ENCODE measurements around the gene VWA5B1. TPM values are rescaled to one million over a fixed set of nuclear protein-coding genes. Genes with fewer than 3 reads are reported as not detected.

Gene VWA5B1
- total RNA-seq, 1 donor from 2014 or later, result not detected

GRCh38 chr1:20376880-20377494, 86.3 kb downstream of the VWA5B1 start:
- TF ChIP-seq CTCF (IDR thresholded peaks at IDR 0.05), result peak; percentile 81
- H3K27ac Mint-ChIP-seq (ENCODE audit: unreplicated experiment), result no peak overlapping the region
- no peaks in the 10 kb centered on the region for H3K36me3 Mint-ChIP-seq (ENCODE audit: low read depth)
- no peaks in the 10 kb centered on the region for H3K9me3 Mint-ChIP-seq (ENCODE audit: low read depth)
- peaks cover 57% of the 10 kb centered on the region for H3K27me3 Mint-ChIP-seq (ENCODE audit: low read depth)
- DNase-seq (ENCODE audit: low spot score), result peak; percentile 41
- H3K4me1 Mint-ChIP-seq (ENCODE audit: low read depth), result no peaks in the 10 kb centered on the region
- H3K4me3 Mint-ChIP-seq (ENCODE audit: unreplicated experiment), result no peak overlapping the region

- Mint-ChIP-seq H3K27ac (ENCODE audit: unreplicated experiment) (no peak overlapping the region), H3K36me3 (ENCODE audit: low read depth) (no peaks in the 10 kb centered on the region), H3K4me1 (ENCODE audit: low read depth) (no peaks in the 10 kb centered on the region), H3K4me3 (ENCODE audit: unreplicated experiment) (no peak overlapping the region), H3K9me3 (ENCODE audit: low read depth) (no peaks in the 10 kb centered on the region), H3K27me3 (ENCODE audit: low read depth) (peaks cover 54% of the 10 kb centered on the region)
- peak; percentile 51 for DNase-seq (ENCODE audit: low spot score)
- TF ChIP-seq CTCF (IDR thresholded peaks at IDR 0.05), result no peak
Observed at GRCh38 chr1:20377516-20378270, 87.0 kb downstream of the VWA5B1 start.

GRCh38 chr1:20379075-20379474, 88.4 kb downstream of the VWA5B1 start:
- H3K4me1 Mint-ChIP-seq (ENCODE audit: low read depth), result no peaks in the 10 kb centered on the region
- DNase-seq (ENCODE audit: low spot score), result peak; percentile 49
- H3K4me3 Mint-ChIP-seq (ENCODE audit: unreplicated experiment), result no peak overlapping the region
- no peak for TF ChIP-seq CTCF (IDR thresholded peaks at IDR 0.05)
- H3K27ac Mint-ChIP-seq (ENCODE audit: unreplicated experiment), result no peak overlapping the region
- peaks cover 52% of the 10 kb centered on the region for H3K27me3 Mint-ChIP-seq (ENCODE audit: low read depth)
- H3K36me3 Mint-ChIP-seq (ENCODE audit: low read depth), result no peaks in the 10 kb centered on the region
- H3K9me3 Mint-ChIP-seq (ENCODE audit: low read depth), result no peaks in the 10 kb centered on the region

GRCh38 chr1:20380175-20380574, 89.5 kb downstream of the VWA5B1 start:
- Mint-ChIP-seq H3K9me3 (ENCODE audit: low read depth) (no peaks in the 10 kb centered on the region), H3K4me1 (ENCODE audit: low read depth) (no peaks in the 10 kb centered on the region), H3K27ac (ENCODE audit: unreplicated experiment) (no peak overlapping the region), H3K27me3 (ENCODE audit: low read depth) (peaks cover 58% of the 10 kb centered on the region), H3K4me3 (ENCODE audit: unreplicated experiment) (no peak overlapping the region), H3K36me3 (ENCODE audit: low read depth) (no peaks in the 10 kb centered on the region)
- TF ChIP-seq CTCF (IDR thresholded peaks at IDR 0.05), result no peak
- DNase-seq (ENCODE audit: low spot score), result no peak

GRCh38 chr1:20380616-20381035, 90.0 kb downstream of the VWA5B1 start:
- no peak overlapping the region for H3K27ac Mint-ChIP-seq (ENCODE audit: unreplicated experiment)
- no peaks in the 10 kb centered on the region for H3K4me1 Mint-ChIP-seq (ENCODE audit: low read depth)
- peak; percentile 49 for DNase-seq (ENCODE audit: low spot score)
- no peak for TF ChIP-seq CTCF (IDR thresholded peaks at IDR 0.05)
- H3K4me3 Mint-ChIP-seq (ENCODE audit: unreplicated experiment), result no peak overlapping the region
- H3K9me3 Mint-ChIP-seq (ENCODE audit: low read depth), result no peaks in the 10 kb centered on the region
- peaks cover 57% of the 10 kb centered on the region for H3K27me3 Mint-ChIP-seq (ENCODE audit: low read depth)
- no peaks in the 10 kb centered on the region for H3K36me3 Mint-ChIP-seq (ENCODE audit: low read depth)
